NCI-H748 (cell line): ENCODE measurements around the gene DHRSX.
"Not testable (repeated sequence)": the region's sequence is repeated elsewhere in the genome, so short reads cannot be mapped to it uniquely, and the experiment has no call there.

ENCODE experiments used
- DNase-seq: peaks from one replicate; lab custom pipeline; 2025; ENCODE audit not compliant: unreplicated experiment; lab: John Stamatoyannopoulos, UW

DHRSX gene

DNA sequence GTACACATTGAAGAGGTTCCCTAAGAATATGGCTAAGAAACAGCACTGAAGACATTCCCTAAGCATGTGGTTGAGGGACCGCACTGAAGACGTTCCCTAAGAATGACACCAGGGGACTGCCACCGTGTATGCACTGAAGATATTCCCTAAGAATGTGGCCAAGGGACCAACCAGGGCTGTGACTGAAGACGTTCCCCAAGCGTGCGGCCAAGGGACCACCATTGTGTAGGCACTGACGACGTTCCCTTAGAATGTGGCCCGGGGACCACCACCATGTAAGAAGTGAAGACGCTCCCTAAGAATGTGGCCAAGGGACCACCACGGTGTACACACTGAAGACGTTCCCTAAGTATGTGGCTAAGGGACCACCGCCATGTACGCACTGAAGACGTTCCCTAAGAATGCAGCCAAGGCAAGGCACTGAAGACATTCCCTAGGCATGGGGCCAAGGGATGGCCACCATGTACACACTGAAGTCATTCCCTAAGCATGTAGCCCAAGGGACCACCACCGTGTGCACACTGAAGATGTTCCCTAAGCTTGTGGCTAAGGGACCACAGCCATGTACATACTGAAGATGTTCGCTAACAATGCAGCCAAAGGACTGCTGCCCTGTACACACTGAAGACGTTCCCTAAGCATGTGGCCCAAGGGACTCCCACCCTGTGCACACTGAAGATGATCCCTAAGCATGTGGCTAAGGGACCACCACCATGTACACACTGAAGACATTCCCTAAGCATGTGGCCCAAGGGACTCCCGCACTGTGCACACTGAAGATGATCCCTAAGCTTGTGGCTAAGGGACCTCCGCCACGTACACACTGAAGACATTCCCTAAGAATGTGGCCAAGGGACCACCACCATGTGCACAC is 22.0 kb downstream of the DHRSX start:
- DNase-seq, result no peak

DNA sequence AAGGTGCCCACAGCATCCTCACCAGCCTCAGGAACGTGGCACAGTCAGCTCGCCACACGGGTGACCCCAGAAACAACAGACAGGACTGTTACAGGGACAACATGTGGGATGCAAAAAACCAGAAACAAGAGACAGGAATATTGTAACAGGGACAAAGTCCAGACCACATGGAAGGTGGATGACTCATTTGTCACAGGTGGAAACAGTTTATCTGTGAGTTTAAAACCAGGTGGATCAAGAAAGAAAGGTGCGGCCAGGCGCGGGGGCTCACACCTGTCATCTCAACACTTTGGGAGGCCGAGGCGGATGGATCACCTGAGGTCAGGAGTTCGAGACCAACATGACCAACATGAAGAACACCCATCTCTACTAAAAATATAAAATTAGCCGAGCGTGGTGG is 23.5 kb downstream of the DHRSX start:
- not testable (repeated sequence) for DNase-seq

DNA sequence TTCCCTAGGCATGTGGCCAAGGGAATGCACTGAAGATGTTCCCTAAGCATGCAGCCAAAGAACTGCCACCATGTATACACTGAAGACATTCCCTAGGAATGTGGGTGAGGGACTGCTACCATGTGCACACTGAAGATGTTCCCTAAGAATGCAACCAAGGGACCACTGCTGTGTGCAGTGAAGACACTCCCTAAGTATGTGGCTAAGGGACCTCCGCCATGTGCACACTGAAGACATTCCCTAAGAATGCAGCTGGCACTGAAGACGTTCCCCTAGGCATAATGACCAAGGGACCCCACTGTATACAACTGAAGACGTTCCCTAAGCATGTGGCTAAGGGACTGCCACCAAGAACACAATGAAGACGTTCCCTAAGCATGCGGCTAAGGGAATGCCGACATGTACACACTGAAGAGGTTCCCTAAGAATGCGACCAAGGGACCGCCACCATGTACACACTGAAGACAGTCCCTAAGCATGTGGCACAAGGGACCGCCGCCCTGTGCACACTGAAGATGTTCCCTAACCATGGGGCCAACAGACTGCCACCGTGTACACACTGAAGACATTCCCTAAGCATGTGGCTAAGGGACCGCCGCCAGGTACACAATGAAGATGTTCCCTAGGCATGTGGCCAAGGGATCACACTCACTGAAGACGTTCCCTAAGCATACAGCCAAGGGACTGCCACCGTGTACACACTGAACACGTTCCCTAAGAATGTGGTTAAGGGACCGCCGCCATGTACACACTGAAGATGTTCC is 25.6 kb downstream of the DHRSX start:
- DNase-seq, result no peak

DNA sequence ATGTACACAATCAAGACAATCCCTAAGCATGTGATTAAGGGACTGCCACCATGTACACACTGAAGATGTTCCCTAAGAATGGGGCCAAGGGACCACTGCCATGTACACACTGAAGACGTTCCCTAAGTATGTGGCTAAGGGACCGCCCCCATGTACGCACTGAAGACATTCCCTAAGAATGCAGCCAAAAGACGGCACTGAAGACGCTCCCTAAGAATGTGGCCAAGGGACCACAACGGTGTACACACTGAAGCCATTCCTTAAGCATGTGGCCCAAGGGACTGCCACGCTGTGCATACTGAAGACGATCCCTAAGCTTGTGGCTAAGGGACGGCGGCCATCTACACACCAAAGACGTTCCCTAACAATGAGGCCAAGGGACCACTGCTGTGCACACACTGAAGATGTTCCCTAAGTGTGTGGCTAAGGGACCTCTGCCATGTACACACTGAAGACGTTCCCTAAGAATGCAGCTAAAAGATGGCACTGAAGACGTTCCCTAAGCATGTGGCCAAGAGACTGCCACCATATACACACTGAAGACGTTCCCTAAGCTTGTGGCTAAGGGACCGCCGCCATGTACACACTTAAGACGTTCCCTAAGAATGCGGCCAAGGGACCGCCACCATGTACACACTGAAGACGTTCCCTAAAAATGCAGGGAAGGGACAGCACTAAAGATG is 26.4 kb downstream of the DHRSX start:
- DNase-seq, result no peak

DNA sequence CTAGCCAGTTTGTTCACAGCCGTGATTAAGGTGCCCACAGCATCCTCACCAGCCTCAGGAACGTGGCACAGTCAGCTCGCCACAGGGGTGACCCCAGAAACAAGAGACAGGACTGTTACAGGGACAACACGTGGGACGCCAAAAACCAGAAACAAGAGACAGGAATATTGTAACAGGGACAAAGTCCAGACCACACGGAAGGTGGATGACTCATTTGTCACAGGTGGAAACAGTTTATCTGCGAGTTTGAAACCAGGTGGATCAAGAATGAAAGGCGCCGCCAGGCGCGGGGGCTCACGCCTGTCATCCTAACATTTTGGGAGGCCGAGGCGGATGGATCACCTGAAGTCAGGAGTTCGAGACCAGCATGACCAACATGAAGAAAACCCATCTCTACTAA is 27.7 kb downstream of the DHRSX start:
- not testable (repeated sequence) for DNase-seq

DNA sequence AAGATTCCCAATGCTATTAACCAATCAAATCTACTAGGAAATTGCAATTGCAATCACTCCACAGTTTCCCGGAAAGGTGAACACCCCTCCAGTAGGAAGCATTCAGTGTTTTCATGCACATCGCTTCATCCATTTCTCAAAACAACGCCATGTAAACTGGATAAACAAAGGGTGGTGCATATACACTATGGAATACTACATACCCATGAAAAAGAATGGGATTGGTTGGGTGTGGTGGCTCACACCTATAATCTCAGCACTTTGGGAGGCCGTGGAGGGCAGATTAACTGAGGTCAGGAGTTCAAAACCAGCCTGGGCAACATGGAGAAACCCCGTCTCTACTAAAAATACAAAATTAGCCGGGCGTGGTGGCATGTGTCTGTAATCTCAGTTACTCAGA is 29.1 kb downstream of the DHRSX start:
- DNase-seq, result no peak

DNA sequence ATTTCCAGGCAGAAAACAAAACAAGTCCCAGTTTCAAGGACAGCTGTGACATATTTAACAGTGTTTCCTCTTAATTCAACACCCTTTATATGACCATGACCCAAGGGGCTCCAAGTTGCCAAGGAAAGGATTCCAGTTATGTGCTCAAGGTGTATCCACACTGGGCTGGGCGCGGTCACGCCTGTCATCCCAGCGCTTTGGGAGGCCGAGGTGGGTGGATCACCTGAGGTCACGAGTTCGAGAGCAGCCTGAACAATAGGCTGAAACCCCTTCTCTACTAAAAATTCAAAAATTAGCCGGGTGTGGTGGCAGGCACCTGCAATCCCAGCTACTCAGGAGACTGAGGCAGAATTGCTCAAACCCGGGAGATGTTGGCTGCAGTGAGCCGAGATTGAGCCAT is 29.6 kb downstream of the DHRSX start:
- DNase-seq, result not testable (repeated sequence)

DNA sequence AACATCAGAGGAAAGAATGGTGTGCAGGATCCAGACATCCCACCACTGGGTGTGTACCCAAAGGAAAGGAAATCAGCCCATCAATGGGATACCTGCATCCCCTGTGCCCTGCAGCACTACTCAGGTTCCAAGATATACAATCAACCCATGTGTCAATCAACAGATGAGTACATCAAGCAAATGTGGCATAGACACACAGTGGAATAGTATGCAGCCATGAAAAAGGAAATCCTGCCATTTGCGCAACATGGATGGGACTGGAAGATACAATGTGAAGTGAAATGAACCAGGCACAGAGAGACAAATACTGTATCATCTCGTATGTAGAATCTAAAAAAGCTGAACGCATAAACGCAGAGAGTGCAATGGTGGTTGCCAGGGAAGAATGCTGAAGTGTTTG is 30.9 kb downstream of the DHRSX start:
- DNase-seq, result not testable (repeated sequence)

DNA sequence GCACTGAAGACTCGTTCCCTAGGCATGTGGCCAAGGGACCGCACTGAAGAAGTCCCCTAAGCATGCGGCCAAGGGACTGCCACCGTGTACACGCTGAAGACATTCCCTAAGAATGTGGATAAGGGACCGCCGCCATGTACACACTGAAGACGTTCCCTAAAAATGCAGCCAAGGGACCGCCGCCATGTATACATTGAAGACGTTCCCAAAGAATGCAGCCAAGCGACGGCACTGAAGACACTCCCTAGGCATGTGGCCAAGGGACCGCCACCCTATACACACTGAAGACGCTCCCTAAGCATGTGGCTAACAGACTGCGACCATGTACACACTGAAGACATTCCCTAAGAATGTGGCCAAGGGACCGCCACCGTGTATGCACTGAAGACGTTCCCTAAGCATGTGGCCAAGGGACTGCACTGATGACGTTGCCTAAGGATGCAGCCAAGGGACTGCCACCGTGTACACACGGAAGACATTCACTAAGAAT is 31.5 kb downstream of the DHRSX start:
- DNase-seq, result no peak

DNA sequence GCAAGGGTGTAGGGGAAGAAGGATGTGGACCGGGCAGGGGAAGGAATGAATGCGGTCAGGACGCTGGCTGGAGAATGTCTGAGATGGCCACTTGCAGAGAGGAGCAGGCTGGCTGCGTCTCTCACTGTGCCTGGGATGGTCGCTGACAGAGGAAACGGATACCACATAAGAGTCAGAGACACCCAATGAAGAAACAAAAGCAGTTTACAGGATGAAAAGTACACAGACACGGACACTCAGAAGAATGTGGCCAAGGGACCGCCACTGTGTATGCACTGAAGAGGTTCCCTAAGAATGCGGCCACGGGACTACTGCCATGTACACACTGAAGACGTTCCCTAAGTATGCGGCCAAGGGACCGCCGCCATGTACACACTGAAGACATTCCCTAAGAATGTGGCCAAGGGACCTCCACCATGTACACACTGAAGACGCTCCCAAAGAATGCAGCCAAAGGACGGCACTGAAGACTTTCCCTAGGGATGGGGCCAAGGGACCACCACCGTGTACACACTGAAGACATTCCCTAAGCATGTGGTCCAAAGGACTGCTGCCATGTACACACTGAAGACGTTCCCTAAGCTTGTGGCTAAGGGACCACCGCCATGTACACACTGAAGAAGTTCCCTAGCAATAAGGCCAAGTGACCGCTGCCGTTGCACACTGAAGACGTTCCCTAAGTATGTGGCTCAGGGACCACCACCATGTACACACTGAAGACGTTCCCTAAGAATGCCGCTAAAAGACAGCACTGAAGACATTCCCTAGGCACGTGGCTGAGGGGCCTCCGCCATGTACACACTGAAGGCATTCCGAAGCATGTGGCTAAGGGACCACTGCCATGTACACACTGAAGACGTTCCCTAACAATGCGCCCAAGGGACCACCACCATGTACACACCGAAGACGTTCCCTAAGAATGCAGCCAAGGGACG is 32.2 kb downstream of the DHRSX start:
- DNase-seq, result no peak

DNA sequence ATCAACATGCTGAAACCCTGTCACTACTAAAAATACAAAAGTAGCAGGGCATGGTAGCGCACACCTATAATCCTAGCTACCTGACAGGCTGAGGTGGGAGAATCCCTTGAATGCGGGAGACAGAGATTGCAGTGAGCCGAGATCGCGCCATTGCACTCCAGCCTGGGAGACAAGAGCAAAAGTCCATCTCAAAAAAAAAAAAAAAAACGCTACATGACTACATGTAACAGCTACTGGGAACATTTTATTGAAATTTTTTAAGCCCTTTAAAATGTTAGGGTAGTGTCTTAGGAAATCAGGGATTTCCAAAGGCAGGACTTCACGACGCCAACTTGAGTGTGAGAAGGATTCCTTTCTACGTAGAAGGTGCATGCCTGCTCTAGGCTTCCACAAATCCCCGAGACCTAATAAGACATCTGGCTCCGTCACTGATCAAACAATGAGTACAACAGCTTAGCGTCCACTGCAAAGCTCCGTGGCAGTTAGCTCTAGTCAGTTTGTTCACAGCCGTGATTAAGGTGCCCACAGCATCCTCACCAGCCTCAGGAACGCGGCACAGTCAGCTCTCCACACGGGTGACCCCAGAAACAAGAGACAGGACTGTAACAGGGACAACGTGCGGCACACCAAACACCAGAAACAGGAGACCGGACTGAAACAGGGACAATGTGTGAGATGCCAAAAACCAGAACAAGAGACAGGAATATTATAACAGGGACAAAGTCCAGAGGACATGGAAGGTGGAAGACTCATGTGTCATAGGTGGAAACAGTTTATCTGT is 33.7 kb downstream of the DHRSX start:
- no peak for DNase-seq

DNA sequence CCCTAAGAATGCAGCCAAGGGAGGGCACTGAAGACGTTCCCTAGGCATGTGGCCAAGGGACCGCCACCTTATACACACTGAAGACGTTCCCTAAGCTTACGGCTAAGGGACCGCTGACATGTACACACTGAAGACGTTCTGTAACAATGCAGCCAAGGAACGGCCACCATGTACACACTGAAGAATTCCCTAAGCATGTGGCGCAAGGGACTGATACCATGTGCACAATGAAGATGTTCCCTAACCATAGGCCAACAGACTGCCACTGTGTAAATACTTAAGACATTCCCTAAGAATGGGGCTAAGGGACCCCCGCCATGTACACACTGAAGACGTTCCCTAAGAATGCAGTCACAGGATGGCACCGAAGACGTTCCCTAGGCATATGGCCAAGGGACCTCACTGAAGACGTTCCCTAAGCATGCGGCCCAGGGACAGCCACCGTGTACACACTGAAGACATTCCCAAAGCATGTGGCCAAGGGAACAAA is 36.1 kb downstream of the DHRSX start:
- DNase-seq, result no peak

DNA sequence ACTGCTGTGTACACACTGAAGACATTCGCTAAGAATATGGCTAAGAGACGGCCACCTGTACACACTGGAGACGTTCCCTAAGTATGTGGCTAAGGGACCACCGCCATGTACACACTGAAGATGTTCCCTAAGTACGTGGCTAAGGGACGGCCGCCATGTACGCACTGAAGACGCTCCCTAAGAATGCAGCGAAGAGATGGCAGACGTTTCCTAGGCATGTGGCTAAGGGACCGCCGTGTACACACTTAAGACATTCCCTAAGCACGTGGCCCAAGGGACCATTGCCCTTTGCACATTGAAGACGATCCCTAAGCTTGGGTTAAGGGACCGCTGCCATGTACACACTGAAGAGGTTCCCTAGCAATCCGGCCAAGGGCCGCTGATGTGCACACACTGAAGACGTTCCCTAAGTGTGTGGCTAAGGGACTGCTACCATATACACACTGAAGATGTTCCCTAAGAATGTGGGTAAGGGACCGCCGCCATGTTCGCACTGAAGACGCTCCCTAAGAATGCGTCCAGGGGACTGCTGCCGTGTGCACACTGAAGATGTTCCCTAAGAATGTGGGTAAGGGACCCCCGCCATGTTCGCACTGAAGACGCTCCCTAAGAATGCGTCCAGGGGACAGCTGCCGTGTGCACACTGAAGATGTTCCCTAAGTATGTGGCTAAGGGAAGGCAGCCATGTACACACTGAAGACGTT is 36.7 kb downstream of the DHRSX start:
- no peak for DNase-seq

DNA sequence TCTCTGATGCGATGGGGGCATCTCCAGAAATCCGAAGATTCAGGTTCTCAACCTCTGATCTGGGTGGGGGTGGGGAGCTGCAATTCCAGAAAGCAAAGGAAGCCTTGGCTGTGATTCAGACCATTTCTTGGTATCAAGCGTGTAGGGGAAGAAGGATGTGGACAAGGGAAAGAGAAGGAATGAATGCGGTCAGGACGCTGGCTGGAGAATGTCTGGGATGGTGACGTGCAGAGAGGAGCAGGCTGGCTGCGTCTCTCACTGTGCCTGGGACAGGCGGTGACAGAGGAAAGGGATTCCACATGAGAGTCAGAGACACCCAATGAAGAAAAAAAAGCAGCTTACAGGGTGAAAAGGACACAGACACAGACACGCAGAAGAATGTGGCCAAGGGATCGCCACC is 37.3 kb downstream of the DHRSX start:
- not testable (repeated sequence) for DNase-seq

DNA sequence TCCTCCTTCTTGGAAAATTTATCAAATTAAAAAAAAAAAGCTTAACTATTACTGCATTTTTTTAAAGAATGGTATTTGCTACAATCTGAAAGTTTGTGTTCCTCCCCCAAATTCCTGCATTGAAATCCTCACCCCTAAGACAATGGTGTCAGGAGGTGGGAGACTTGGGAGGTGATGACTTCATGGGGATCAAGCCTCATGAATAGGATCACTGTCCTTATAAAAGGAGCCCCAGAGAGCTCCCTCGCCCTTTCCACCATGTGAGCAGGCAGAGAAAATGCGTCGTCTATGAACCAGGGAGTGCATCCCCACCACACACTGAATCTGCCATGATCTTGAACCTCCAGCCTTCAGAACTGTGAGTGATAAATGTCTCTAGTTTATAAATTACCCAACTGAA is 38.0 kb downstream of the DHRSX start:
- no peak for DNase-seq

DNA sequence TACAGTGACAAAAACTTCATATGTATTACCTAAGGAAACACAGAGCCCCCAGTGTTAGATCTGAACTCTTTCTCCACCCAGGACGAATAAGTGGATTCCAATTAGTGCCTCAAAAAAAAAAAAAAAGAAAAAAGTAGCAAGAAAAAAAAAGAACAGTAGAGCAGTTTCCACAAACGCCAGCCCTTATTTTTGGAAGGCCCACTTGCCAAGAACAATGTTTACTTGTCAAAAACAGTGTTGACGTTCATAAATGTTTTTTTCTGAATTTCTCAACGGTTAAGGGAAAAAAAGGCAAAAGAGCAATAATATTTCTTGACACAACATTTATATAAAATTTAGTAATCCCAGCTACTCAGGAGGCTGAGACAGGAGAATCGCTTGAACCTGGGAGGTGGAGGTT is 38.7 kb downstream of the DHRSX start:
- DNase-seq, result no peak

DNA sequence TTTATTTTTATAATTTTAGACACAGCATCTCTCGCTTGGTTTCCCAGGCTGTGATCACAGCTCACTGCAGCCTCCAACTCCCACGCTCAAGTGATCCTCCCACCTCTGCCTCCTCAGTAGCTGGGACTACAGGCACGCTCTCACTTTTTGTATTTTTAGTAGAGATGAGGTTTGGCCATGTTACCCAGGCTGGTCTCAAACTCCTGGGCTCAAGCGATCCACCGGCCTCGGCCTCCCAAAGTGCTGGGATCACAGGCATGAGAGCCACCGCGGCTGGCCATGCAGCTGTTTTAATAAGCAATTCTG is 39.1 kb downstream of the DHRSX start:
- no peak for DNase-seq

DNA sequence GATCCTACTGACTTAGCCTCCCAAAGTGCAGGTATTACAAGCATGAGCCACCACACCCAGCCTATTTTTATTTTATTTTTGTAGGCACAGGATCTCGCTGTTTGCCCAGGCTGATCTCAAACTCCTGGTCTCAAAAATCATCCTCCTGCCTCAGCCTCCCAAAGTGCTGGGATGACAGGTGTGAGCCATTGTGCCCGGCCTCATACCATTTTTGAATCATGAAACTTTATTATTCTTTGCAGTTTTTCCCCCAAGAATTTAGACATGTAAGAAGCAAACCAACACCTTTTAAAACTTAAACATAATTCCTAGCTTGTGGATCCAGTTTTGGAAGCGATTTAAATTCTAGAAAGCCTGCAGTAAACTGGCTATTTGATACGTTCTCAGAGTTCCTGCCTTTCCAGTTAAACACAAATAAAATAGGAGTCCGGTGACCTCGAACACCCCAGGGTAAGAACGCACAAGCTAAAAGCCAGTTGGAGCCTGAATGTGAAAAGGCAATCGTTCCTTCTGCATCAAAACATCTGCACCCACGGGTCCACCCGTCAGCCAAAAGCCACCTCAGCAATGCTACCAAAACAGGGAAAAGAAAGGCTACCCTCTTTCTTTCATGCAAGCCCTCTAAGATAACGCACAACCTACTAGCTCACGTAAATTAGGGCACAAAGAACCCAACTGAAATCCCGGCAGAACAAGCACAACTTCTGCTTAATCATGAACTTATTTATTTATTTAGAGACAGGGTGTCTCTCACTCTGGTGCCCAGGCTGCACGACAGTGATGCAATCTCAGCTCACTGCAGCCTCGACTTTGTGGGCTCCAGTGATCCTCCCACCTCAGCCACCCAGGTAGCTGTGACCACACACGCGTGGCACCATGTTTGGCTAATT is 39.7 kb downstream of the DHRSX start:
- not testable (repeated sequence) for DNase-seq
